IPS-15b (cell line): ENCODE data around the gene CCR2.

ENCODE experiments used
- H3K27me3 ChIP-seq: one replicate; pipeline ENCODE4 v1.6.1; 2013; ENCODE audit warnings: low read length; ENCODE audit not compliant: control insufficient read depth, insufficient read depth
- H3K36me3 ChIP-seq: one replicate; pipeline ENCODE4 v1.6.1; 2013; ENCODE audit warnings: low read length; ENCODE audit not compliant: control insufficient read depth, insufficient read depth
- H3K4me1 ChIP-seq: one replicate; pipeline ENCODE4 v1.6.1; 2013; ENCODE audit warnings: mild to moderate bottlenecking, low read length; ENCODE audit not compliant: control insufficient read depth, insufficient read depth
- H3K4me3 ChIP-seq: one replicate; pipeline ENCODE4 v1.5.1; 2013; ENCODE audit warnings: low read depth, low read length
- H3K9ac ChIP-seq: one replicate; pipeline ENCODE4 v1.6.1; 2013; ENCODE audit warnings: low read depth, mild to moderate bottlenecking, low read length
- H3K9me3 ChIP-seq: one replicate; pipeline ENCODE4 v1.6.1; 2013; ENCODE audit warnings: mild to moderate bottlenecking, low read length; ENCODE audit not compliant: control insufficient read depth, insufficient read depth

Gene CCR2

GRCh38 chr3:46370839-46371518, 17.1 kb downstream of the CCR2 start, which contains the start of gene CCR5:
Gene CCR5 (plus strand): TSS chr3:46370946. CDS start chr3:46372903, 1,957 bp downstream.
- no peaks in the 10 kb centered on the region for H3K36me3 ChIP-seq
- H3K9ac ChIP-seq, result no peak within 1 kb of the TSS
- H3K4me3 ChIP-seq, result no peak within 1 kb of the TSS
- H3K4me1 ChIP-seq, result no peaks in the 10 kb centered on the region
- H3K27me3 ChIP-seq, result no peaks in the 10 kb centered on the region
- no peaks in the 10 kb centered on the region for H3K9me3 ChIP-seq

DNA sequence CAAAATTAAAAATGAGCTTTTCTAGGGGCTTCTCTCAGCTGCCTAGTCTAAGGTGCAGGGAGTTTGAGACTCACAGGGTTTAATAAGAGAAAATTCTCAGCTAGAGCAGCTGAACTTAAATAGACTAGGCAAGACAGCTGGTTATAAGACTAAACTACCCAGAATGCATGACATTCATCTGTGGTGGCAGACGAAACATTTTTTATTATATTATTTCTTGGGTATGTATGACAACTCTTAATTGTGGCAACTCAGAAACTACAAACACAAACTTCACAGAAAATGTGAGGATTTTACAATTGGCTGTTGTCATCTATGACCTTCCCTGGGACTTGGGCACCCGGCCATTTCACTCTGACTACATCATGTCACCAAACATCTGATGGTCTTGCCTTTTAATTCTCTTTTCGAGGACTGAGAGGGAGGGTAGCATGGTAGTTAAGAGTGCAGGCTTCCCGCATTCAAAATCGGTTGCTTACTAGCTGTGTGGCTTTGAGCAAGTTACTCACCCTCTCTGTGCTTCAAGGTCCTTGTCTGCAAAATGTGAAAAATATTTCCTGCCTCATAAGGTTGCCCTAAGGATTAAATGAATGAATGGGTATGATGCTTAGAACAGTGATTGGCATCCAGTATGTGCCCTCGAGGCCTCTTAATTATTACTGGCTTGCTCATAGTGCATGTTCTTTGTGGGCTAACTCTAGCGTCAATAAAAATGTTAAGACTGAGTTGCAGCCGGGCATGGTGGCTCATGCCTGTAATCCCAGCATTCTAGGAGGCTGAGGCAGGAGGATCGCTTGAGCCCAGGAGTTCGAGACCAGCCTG, 17.8 kb downstream of the CCR2 start:
- no peak overlapping the region for H3K4me3 ChIP-seq
- H3K36me3 ChIP-seq, result no peaks in the 10 kb centered on the region
- no peaks in the 10 kb centered on the region for H3K4me1 ChIP-seq
- H3K27me3 ChIP-seq, result no peaks in the 10 kb centered on the region
- no peaks in the 10 kb centered on the region for H3K9me3 ChIP-seq
- no peak overlapping the region for H3K9ac ChIP-seq

- H3K27me3 ChIP-seq, result no peaks in the 10 kb centered on the region
- no peak overlapping the region for H3K4me3 ChIP-seq
- H3K9ac ChIP-seq, result no peak overlapping the region
- no peaks in the 10 kb centered on the region for H3K36me3 ChIP-seq
- H3K9me3 ChIP-seq, result no peaks in the 10 kb centered on the region
- H3K4me1 ChIP-seq, result no peaks in the 10 kb centered on the region
These were observed 18.8 kb downstream of the CCR2 start for GRCh38 chr3:46372492-46373359.

GRCh38 chr3:46374755-46375154, 20.8 kb downstream of the CCR2 start:
- Histone ChIP-seq H3K36me3 (no peaks in the 10 kb centered on the region), H3K27me3 (no peaks in the 10 kb centered on the region), H3K4me1 (no peaks in the 10 kb centered on the region), H3K9ac (no peak overlapping the region), H3K9me3 (no peaks in the 10 kb centered on the region), H3K4me3 (no peak overlapping the region)

GRCh38 chr3:46375218-46375617, 21.3 kb downstream of the CCR2 start:
- H3K27me3 ChIP-seq, result no peaks in the 10 kb centered on the region

DNA sequence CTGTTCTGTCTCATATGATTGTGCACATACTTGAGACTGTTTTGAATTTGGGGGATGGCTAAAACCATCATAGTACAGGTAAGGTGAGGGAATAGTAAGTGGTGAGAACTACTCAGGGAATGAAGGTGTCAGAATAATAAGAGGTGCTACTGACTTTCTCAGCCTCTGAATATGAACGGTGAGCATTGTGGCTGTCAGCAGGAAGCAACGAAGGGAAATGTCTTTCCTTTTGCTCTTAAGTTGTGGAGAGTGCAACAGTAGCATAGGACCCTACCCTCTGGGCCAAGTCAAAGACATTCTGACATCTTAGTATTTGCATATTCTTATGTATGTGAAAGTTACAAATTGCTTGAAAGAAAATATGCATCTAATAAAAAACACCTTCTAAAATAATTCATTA, 21.9 kb downstream of the CCR2 start:
- Histone ChIP-seq H3K4me3 (no peak overlapping the region), H3K9ac (no peak overlapping the region), H3K4me1 (peaks cover 4% of the 10 kb centered on the region), H3K27me3 (no peaks in the 10 kb centered on the region), H3K9me3 (no peaks in the 10 kb centered on the region), H3K36me3 (no peaks in the 10 kb centered on the region)

More at GRCh38 chr3:46375218-46375617, 21.3 kb downstream of the CCR2 start:
- Histone ChIP-seq H3K4me1 (peaks cover 3% of the 10 kb centered on the region), H3K9ac (no peak overlapping the region), H3K9me3 (no peaks in the 10 kb centered on the region), H3K36me3 (no peaks in the 10 kb centered on the region), H3K4me3 (no peak overlapping the region)

GRCh38 chr3:46378426-46378942, 24.6 kb downstream of the CCR2 start:
- H3K9me3 ChIP-seq, result no peaks in the 10 kb centered on the region
- no peaks in the 10 kb centered on the region for H3K36me3 ChIP-seq
- H3K4me1 ChIP-seq, result peaks cover 4% of the 10 kb centered on the region
- no peak overlapping the region for H3K9ac ChIP-seq
- no peak overlapping the region for H3K4me3 ChIP-seq
- H3K27me3 ChIP-seq, result no peaks in the 10 kb centered on the region

- Histone ChIP-seq H3K4me3 (no peak overlapping the region), H3K27me3 (no peaks in the 10 kb centered on the region), H3K4me1 (peaks cover 6% of the 10 kb centered on the region), H3K36me3 (no peaks in the 10 kb centered on the region), H3K9me3 (no peaks in the 10 kb centered on the region), H3K9ac (no peak overlapping the region)
These were observed 26.7 kb downstream of the CCR2 start for GRCh38 chr3:46380471-46381221.

GRCh38 chr3:46381625-46382024, 27.7 kb downstream of the CCR2 start:
- Histone ChIP-seq H3K27me3 (no peaks in the 10 kb centered on the region), H3K36me3 (no peaks in the 10 kb centered on the region), H3K4me1 (peaks cover 6% of the 10 kb centered on the region), H3K9ac (no peak overlapping the region), H3K4me3 (no peak overlapping the region), H3K9me3 (no peaks in the 10 kb centered on the region)

DNA sequence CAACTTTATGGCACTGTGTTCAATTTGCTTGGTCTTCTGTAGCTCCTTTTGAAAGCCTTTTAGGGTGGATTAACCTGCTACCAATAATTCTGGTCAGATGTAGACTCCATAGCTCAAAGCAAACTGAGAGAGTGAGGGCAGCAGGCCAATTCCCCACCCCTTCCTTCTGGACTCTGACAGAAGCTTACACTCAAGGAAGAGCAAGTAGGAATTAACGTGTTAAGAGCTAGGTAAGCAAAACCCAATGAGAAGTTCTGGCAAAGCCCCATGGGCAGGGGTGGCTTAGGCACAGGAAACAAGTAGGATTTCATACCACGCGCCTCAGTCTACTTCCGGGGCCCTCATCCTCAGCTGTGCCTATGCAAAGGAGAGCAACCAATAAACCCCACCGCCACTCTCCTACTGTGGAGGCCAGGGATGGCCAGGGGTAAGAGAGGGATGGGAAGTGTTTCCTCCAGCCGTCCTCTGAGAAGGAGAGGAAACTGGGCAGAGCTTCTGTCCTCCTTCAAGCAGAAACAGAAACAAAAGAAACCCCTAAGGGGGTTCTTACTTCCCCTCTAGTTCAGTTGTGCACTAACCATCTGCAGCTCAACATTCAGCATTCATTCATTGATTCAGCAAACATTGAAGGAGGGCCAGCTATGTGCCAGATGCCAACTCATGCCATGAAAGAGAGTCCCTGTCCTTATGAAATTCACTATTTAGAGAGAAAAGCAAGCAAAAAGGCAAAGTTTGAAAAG, 29.5 kb downstream of the CCR2 start:
- Histone ChIP-seq H3K9ac (no peak overlapping the region), H3K36me3 (no peaks in the 10 kb centered on the region), H3K27me3 (no peaks in the 10 kb centered on the region), H3K4me3 (no peak overlapping the region), H3K4me1 (peaks cover 6% of the 10 kb centered on the region), H3K9me3 (no peaks in the 10 kb centered on the region)
